Endometrial microvascular endothelial cells (primary cell): ENCODE data around the gene SYT17. TPM values are rescaled to one million over a fixed set of nuclear protein-coding genes. Genes with fewer than 3 reads are reported as not detected.

Source experiments
- in situ Hi-C: cut with HindIII; loops from 2 replicates; pipeline ENCODE4 v1.10.0; 2017; ENCODE audit warnings: low sequenced_read_pairs, low pct_unique_long_range_greater_than_20kb; ENCODE audit errors: inconsistent ontology term
- total RNA-seq: library from RNA; depleted of rRNA; stranded (reverse); fragments of >200 nt; gene quantifications from one replicate; pipeline ENCODE4 v1.2.3, GENCODE V29; 2015; ENCODE audit errors: inconsistent ontology term

Gene SYT17
- total RNA-seq, 1 donor from 2014 or later = not detected

- in situ Hi-C loops = no loop called here
Observed at GRCh38 chr16:19136549-19137196, 31.4 kb upstream of the SYT17 start.

DNA sequence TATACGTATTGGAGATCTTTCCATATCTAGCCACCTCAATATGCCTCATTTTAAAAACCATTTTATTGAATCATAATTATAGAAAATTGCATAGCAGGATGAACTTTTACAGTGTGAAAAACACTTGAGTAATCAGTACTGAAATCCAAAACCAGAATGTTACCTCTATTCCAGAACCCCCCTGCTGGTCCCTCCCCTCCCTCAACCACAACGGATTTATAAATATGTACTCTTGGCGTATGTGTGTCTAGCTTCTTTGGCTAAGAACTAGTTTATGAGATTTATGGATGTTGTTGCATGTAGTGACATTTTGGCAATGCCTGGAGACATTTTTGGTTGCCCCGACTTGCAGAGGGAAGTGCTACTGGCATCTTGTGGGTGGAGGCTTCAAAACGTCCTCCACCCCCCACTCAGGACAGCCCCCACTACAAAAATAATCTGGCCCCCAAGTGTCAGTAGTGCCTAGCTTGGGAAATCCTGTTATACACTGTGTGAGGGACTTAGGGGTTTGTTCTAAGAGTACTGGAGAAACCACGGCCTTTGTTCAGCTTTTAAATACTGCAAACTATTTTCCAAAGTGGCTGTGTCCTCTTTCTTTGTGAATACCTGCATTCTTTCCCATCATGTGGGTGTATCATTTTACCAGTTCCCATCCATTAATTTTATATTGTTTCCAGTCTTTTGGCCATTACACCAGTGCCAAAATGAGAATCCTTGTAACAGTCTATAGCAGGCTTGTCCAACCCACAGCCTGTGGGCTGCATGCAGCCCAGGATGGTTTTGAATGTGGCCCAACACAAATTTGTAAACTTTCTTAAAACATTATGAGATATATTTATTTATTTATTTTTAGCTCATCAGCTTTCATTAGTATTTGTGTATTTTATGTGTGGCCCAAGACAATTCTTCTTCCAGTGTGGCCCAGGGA lies 30.6 kb upstream of the SYT17 start:
- in situ Hi-C loops = no loop called here

GRCh38 chr16:19138601-19139000 lies 29.4 kb upstream of the SYT17 start:
- in situ Hi-C loops = no loop called here

GRCh38 chr16:19139436-19140091 lies 28.5 kb upstream of the SYT17 start:
- in situ Hi-C loops = no loop called here

DNA sequence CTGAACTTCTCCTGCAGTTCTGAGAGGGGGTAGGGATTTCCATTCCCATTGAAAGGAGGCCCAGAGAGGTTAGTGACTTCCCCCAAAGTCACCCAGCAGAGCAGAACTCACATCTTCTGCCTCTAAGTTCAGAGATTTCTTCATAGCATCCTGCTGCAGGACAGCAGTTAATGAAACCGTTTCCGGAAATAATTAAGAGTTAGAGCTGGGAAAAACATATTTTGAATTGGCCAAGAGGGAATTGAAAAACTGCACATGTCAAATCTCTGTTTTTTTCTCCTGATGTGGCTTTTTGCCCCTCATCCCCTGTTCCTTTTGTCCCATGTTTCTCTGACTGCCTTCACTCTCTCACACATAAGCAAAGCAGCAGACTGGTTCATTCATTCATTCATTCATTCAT lies 27.6 kb upstream of the SYT17 start:
- in situ Hi-C loops = no loop called here

DNA sequence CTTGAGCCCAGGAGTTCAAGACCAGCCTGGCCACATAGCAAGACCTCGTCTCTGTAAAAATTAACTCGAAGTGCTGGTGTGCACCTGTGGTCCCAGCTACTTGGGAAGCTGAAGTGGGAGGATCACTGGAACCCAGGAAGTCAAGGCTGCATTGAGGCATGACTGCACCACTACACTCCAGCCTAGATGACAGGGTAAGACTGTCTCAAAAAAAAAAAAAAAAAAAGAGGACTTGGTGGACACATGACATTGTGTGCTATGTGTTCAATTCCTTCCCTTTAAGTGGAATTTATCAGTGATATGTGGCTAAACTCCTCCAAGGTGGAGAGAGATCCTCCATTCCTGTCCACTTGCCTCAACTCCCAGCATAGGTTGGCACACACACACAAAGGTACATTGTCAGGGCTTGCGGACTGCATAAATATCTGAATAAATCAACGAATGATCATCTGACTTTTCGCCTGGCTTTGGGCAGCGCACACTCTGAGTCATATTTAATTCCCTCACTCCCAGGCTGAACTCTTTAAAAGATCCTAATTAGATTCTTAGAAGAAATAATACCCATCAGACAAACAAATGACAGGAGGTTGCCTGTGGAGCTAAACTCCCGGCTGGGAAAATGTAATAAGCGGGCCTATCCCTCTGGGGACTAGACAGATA lies 25.0 kb upstream of the SYT17 start:
- in situ Hi-C loops = no loop called here

- in situ Hi-C loops = no loop called here
Observed at GRCh38 chr16:19143599-19143956, 24.5 kb upstream of the SYT17 start.

DNA sequence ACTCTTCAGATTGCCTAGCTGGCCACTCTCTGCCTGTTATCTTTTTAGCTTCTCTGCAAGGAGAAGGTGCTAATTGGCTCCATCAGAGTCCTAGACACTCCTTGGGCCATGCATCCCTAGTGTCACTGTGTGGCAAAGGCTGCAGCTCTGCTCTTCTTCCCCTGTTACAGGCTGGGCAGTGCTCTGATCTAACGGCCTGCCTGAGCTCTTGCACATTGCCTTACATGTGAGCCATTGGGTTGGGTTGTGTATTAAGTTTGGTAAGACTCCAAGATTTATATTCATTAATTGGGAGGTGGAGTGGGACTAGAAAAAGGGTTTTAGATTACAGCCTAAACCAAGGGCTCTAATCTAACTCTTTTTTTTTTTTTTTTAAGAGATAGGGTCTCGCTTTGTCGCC lies 23.0 kb upstream of the SYT17 start:
- in situ Hi-C loops = no loop called here

- in situ Hi-C loops = no loop called here
Observed at GRCh38 chr16:19147126-19147525, 20.9 kb upstream of the SYT17 start.

DNA sequence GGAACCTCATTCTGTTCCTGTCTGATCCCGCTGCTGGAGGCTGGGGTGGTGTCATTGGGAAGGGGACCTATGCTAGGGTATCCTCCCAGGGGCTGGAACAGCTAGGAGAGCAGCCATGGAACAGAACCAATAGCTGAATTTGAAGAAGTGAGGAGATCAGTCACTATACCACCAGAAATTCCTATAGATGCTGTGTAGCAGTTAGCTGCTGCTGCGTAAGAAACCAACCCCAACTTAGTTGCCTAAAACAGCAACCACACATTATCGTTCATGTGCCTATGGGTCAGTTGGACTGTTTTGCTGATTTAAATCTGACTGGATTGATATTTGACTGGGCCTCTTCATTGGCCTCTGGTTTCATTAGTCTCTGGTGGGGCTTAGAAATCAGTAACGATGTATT lies 20.4 kb upstream of the SYT17 start:
- in situ Hi-C loops = no loop called here

GRCh38 chr16:19148189-19148588 lies 19.9 kb upstream of the SYT17 start:
- in situ Hi-C loops = no loop called here

DNA sequence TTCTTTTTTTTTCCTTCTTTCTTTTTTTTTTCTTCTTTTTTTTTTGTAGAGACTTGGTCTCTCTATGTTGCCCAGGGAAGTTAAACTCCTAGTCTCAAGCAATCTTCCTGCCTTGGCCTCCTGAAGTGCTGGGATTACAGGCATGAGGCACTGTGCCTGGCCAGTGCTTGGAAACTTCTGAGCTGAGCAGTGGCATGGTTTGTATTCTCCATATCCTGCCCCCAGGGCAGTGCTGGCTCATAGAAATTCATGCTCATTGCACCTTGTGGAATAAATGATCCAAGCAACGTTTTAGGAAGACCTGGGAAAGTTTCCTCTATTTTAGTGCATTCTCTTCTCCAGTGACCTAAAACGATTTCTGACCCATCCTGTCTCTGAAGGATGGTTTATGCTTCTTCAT lies 16.7 kb upstream of the SYT17 start:
- in situ Hi-C loops = no loop called here

DNA sequence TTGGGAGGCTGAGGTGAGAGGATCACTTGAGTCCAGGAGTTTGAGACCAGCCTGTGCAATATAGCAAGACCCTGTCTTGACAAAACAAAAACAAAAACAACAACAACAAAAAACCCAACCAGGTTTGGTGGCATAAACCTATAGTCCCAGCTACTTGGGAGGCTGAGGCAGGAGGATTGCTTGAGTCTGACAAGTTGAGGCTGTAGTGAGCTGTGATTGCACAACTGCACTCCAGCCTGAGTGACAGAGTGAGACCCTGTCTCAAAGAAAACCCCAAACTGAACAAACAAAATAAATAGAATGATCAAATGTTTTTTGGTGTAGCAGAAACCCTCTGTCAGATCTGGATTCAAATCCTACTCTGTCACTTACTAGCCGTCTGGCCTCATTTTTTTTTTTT lies 16.0 kb upstream of the SYT17 start:
- in situ Hi-C loops = no loop called here

- in situ Hi-C loops = no loop called here
Observed at GRCh38 chr16:19153876-19154275, 14.2 kb upstream of the SYT17 start.

DNA sequence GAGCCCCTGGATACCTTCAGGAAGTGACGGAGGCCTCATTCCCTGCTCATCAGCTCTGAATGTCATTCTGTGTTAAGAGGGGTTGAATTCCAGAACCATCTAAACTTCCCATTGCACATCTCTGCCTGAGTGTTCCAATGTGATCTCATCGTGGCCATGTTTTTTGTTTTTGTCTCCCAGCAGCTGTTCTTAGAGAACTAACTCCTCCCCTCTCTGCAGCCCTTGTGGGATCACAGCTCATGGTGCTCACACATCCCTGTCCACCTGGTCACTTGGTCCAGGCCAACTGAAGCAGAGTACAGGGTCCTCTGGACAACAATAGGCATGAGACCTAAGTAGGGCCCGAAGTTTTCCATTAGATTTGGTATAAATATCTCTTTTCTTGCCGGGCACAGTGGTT lies 6.0 kb upstream of the SYT17 start:
- in situ Hi-C loops = no loop called here

DNA sequence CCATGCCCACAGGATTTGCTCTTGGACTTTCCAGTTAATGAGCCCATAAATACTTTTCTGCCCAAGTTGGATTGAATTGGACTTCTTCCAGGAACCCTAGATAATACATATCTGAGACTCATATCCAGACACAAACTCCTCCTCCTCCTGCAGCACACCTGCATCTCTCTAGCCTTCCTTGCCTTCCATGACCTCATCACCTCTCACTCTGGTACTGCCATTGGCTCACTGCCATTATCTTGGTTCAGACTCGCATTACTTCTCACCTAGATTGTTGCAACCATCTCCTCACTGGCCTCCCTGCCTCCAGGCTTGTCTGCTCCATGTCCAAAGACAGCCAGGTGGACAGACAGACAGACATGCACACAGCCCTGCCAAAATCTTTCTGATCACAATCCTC lies 4.8 kb upstream of the SYT17 start:
- in situ Hi-C loops = no loop called here

DNA sequence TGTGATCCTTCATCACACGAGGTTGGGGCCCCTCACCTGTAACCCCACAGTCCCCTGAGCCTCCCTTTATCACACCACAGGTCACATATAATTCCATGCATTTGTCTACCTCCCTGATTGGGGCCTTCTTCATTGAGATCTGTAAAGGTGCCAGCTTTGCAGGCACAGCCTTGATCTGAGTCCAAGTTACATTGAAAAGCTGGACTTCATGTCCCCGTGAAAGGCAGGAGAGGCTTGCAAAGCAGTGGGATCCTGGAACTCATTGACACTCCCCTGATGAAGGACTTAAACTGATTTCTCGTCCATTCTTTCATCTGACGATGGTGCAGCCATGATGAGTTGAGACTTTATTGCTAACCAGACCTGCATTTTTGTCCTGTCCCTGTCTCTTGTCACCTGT lies 3.8 kb upstream of the SYT17 start:
- in situ Hi-C loops = no loop called here

- in situ Hi-C loops = no loop called here
Observed at GRCh38 chr16:19165101-19165500, 2.9 kb upstream of the SYT17 start.

- in situ Hi-C loops = no loop called here
Observed at GRCh38 chr16:19166500-19166899, 1.5 kb upstream of the SYT17 start.
